Measurements from ENCODE around the gene DISP3. TPM values are rescaled to one million over a fixed set of nuclear protein-coding genes. Genes with fewer than 3 reads are reported as not detected.

Gene DISP3
- polyA plus RNA-seq, 3 donors = 0.01 TPM; not detected in 2

DNA sequence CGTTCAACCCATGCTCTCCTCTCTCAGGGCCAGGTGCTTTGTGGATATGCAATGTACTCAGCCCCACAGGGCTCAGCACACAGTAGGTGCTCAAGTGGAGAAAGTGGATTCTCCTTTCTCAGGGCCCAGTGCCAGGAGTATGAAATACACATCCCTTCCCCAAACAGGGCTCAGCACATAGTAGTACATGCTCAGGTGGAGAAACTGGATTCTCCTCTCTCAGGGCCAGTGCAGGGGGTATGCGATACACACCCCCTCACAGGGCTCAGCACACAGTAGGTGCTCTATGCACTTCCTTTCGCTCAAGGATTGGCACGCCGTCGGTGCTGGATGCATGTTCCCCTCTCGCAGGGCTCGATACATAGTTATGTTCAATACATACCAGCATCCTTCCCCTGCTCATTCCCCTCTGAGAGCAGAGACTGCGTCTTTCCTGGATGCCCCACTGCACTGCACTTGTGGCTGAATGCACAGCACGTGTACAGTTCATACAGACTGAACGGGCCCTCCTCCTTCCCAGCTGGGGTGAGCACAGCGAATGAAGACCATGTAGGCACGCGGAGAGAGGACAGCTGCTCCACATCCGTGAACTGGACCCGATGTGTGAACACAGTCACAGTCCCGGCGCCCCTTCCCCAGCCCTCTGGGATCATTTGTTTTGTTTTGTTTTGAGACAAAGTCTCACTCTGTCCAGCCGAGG, 16.6 kb upstream of the DISP3 start:
- Histone ChIP-seq H3K27me3 (ENCODE audit: control insufficient read depth in 2 of 2, insufficient read depth in 2 of 2, low read length in 2 of 2) (peaks cover 0 to 3% of the 10 kb centered on the region in 2 donors), H3K4me3 (replicated peaks in 1 of 3; ENCODE audit: low read depth in 2 of 3, low read length in 3 of 3) (no peak overlapping the region), H3K36me3 (replicated peaks in 1 of 2; ENCODE audit: control insufficient read depth in 1 of 2, insufficient read depth in 2 of 2, low read length in 2 of 2) (no peaks in the 10 kb centered on the region), H3K4me2 (replicated peaks; ENCODE audit: extremely low read depth, low read length, poor library complexity, severe bottlenecking) (no peak overlapping the region), H4K20me1 (ENCODE audit: insufficient read depth, low read length) (no peaks in the 10 kb centered on the region), H3K79me2 (ENCODE audit: insufficient read depth, low read length) (no peaks in the 10 kb centered on the region), H2AFZ (ENCODE audit: insufficient read depth, low read depth, low read length, poor library complexity, severe bottlenecking) (no peak overlapping the region), H3K27ac (ENCODE audit: low read depth in 1 of 2, low read length in 2 of 2) (no peak overlapping the region), H3K4me1 (ENCODE audit: control insufficient read depth in 1 of 2, insufficient read depth in 2 of 2, low read length in 2 of 2) (no peaks in the 10 kb centered on the region), H3K9me3 (replicated peaks in 1 of 2; ENCODE audit: control insufficient read depth in 1 of 2, insufficient read depth in 1 of 2, low read length in 2 of 2) (no peaks in the 10 kb centered on the region), H3K9ac (ENCODE audit: insufficient read depth, low read length, poor library complexity, severe bottlenecking) (no peak overlapping the region)
- WGBS (ENCODE audit: insufficient coverage) = 73% methylated on average over 17 of the region's 19 CpGs
- Mint-ChIP-seq H3K36me3 (no peaks in the 10 kb centered on the region), H3K27me3 (ENCODE audit: low read depth in 3 of 3) (peaks cover 4 to 11% (median 7%) of the 10 kb centered on the region in 3 donors), H3K9me3 (peaks cover 0 to 1% (median 0%) of the 10 kb centered on the region in 7 donors), H3K27ac (no peak overlapping the region), H3K4me3 (no peak overlapping the region), H3K4me1 (no peaks in the 10 kb centered on the region)
- no peak for DNase-seq
- intact Hi-C loops (cut with micrococcal nuclease) = no loop called here
- TF ChIP-seq, protein P1, sequence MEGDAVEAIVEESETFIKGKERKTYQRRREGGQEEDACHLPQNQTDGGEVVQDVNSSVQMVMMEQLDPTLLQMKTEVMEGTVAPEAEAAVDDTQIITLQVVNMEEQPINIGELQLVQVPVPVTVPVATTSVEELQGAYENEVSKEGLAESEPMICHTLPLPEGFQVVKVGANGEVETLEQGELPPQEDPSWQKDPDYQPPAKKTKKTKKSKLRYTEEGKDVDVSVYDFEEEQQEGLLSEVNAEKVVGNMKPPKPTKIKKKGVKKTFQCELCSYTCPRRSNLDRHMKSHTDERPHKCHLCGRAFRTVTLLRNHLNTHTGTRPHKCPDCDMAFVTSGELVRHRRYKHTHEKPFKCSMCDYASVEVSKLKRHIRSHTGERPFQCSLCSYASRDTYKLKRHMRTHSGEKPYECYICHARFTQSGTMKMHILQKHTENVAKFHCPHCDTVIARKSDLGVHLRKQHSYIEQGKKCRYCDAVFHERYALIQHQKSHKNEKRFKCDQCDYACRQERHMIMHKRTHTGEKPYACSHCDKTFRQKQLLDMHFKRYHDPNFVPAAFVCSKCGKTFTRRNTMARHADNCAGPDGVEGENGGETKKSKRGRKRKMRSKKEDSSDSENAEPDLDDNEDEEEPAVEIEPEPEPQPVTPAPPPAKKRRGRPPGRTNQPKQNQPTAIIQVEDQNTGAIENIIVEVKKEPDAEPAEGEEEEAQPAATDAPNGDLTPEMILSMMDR (IDR thresholded peaks at IDR 0.05) = no peak

DNA sequence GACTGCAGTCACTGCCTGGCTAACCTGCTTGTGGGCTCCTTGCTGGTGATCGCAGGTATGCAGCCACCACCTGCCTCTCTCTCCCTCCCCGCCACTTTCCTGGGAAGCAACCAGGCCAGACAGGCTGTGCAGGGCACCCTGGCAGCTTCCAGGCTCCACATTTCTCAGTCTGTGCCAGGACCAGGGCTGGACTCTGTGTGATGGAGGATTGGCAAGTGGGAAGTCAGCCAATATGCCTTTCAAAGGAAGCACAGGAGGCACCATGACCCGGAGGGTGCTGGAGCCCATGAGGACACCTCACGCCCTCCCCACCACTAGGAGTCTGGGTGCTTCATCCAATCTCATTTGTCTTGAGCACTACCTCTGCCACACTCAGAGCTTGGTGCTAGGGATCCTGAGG, 15.8 kb upstream of the DISP3 start:
- Histone ChIP-seq H3K4me2 (replicated peaks; ENCODE audit: extremely low read depth, low read length, poor library complexity, severe bottlenecking) (no peak overlapping the region), H4K20me1 (ENCODE audit: insufficient read depth, low read length) (no peaks in the 10 kb centered on the region), H3K27ac (ENCODE audit: low read depth in 1 of 2, low read length in 2 of 2) (no peak overlapping the region), H3K9ac (ENCODE audit: insufficient read depth, low read length, poor library complexity, severe bottlenecking) (no peak overlapping the region), H3K4me3 (replicated peaks in 1 of 3; ENCODE audit: low read depth in 2 of 3, low read length in 3 of 3) (no peak overlapping the region), H3K79me2 (ENCODE audit: insufficient read depth, low read length) (no peaks in the 10 kb centered on the region), H3K27me3 (ENCODE audit: control insufficient read depth in 2 of 2, insufficient read depth in 2 of 2, low read length in 2 of 2) (peaks cover 0 to 3% of the 10 kb centered on the region in 2 donors), H3K36me3 (replicated peaks in 1 of 2; ENCODE audit: control insufficient read depth in 1 of 2, insufficient read depth in 2 of 2, low read length in 2 of 2) (no peaks in the 10 kb centered on the region), H3K4me1 (ENCODE audit: control insufficient read depth in 1 of 2, insufficient read depth in 2 of 2, low read length in 2 of 2) (no peaks in the 10 kb centered on the region), H2AFZ (ENCODE audit: insufficient read depth, low read depth, low read length, poor library complexity, severe bottlenecking) (no peak overlapping the region), H3K9me3 (replicated peaks in 1 of 2; ENCODE audit: control insufficient read depth in 1 of 2, insufficient read depth in 1 of 2, low read length in 2 of 2) (no peaks in the 10 kb centered on the region)
- no peaks in the 10 kb centered on the region for H3K36me3 Mint-ChIP-seq
- H3K4me3 Mint-ChIP-seq = no peak overlapping the region
- peaks cover 4 to 11% (median 10%) of the 10 kb centered on the region in 3 donors for H3K27me3 Mint-ChIP-seq (ENCODE audit: low read depth in 3 of 3)
- H3K4me1 Mint-ChIP-seq = no peaks in the 10 kb centered on the region
- intact Hi-C loops (cut with micrococcal nuclease) = no loop called here
- no peak overlapping the region for H3K27ac Mint-ChIP-seq
- no peak for DNase-seq
- WGBS (ENCODE audit: insufficient coverage) = 54% methylated on average over 3 of the region's 4 CpGs
- TF ChIP-seq, protein P1 (IDR thresholded peaks at IDR 0.05) = no peak
- H3K9me3 Mint-ChIP-seq = no peaks in the 10 kb centered on the region
